ENCODE measurements around the gene OSBPL7.

OSBPL7 gene

DNA sequence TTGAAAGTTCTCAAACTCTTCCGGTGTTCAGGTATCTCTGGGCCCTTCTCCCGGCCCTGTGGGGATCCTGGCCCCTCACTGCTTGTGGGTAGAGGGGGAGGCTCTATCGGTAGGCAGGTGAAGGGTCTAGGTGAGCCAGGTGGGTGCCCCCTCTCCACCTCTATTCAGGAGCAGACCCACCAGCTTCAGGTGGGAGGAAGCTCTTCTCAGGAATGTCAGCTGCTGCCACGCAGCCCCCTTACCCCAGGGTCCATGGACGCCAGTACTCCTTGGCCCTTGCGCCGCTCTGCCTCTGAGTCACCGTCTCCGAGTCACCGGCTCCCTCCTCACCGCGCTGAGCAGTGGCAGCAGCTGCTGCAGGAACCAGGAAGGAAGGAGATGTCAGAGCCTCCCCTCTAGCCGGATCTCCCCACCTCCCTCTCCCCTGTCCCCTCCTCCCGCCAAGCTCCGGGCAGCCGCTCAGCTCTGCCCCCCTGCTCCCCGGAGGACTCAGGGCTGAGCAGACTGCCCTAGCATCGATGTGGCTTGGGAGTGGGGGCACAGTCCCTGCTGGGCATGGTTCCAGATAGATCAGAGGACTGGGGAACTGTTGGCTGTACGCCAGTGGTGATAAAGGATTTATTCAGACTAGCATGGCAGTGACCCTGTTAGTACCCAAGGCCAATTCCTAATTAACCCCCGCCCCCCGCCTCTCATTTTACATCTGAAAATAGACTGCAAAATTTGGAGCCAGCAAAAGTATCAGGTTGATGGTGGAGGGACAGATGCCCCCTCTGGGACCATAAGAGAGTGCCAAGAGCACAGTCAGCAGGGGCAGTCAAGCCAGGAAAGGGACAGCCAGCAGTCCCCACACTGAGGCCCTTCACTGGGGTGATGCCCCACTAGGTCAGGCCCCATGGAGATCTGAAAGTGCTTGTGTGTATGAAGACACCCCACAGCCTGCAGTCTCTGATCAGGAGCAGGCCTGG lies at the start of gene OSBPL7:
Gene OSBPL7 (minus strand): TSS at position 371 of the 968 bp plus-strand sequence. CDS start 1,516 bp downstream, outside the sequence.
- peak within 1 kb of the TSS in 18 of 21 experiments; percentile 17 to 83 (median 63) for H3K27ac ChIP-seq

GRCh38 chr17:47871048-47871447 lies 49.5 kb upstream of the OSBPL7 start:
- Histone ChIP-seq H3K27ac (no peak overlapping the region), H3K4me3 (no peak overlapping the region)

More for the DNA sequence above, at the start of gene OSBPL7:
- H3K4me3 ChIP-seq, result peak within 1 kb of the TSS; percentile 33 to 52 (median 50)

GRCh38 chr17:47870056-47870455 lies 48.5 kb upstream of the OSBPL7 start:
- Histone ChIP-seq H3K4me3 (no peak overlapping the region), H3K27ac (no peak overlapping the region)

DNA sequence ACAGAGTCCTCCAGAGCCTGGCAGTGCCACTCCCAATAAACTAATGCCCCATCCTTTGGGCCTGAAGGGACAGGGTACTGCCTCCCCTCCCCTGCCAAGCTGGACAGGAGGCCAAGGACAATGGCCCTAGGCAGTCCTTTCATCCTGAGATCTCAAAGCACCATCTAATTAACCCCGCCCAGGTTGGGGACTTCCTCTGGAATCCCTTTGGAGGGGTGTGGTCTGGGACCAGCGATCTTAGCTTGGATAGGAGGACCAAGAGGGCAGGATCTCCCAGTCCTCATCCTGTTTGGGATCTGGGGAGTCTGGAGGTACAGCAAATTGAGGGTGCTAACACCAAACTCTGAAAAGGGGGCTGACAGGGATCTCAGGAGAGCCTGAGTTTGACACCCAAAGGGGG lies 47.5 kb upstream of the OSBPL7 start:
- H3K4me3 ChIP-seq, result no peak overlapping the region
- no peak overlapping the region for H3K27ac ChIP-seq

GRCh38 chr17:47867813-47868533 lies 46.4 kb upstream of the OSBPL7 start:
- no peak overlapping the region for H3K27ac ChIP-seq

GRCh38 chr17:47866941-47867340 lies 45.3 kb upstream of the OSBPL7 start:
- Histone ChIP-seq H3K4me3 (no peak overlapping the region), H3K27ac (peak overlapping the region in 1 of 21 experiments; percentile 17)

More at GRCh38 chr17:47867813-47868533, 46.4 kb upstream of the OSBPL7 start:
- H3K4me3 ChIP-seq, result no peak overlapping the region

DNA sequence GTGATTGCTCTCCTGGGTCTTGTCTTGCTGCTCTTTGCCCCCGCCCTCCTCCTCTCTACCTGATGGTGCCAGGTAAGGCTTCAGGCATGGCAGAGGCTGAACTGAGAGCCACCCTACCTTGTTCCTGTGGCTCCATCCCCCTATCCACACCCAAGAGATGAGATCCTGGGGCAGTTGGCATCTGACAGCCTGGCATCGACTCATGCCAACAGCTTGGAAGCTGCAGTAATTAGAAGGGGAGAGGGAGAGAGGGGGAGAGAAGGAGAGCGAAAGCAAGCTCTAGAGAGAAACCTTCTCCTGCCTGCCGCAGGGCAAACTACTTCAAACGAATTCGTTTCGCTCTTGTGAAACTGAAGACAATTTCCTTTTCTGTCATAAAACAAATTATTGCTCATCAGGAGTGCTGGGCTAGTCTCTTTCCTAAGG lies 43.2 kb upstream of the OSBPL7 start:
- H3K4me3 ChIP-seq, result no peak overlapping the region
- no peak overlapping the region for H3K27ac ChIP-seq

DNA sequence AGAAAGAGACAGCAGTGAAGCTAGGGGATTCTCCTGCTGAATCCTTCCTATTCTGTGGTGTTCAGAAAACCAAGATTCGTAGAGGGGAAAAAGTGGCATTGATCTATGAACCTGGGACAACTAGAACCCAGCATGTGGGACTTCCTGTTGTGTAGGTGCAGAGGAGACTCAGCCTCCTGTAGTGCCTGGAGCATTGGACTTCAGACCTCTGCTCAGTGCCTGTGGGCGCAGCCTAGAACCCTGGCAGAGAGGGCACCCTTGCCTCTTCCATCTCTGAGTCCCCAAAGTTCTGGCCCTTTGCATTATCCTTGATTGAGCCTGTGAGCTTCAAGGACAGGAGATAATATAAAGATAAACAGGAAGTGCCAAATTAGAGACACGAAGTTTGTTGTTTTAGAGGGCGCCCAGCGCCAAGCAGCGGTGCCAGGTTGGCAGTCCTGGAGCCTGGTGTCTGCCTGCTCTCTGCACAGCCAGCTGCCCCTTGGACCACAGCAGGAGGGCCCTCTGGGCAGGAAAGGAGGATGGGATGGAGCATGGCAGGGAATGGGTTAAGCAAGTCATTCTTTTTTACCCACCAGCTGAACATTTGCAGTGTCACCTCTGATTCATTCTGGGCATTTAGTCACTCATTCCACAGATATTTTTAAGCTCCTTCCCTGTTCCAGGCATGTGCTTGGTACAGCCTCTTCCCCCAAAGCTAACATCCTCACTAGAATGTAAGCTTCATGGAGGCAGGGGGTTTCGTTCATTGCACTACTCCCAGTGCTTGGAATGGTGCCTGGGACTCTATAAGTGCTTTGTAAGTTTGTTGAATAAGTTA lies 41.2 kb upstream of the OSBPL7 start:
- Histone ChIP-seq H3K4me3 (no peak overlapping the region), H3K27ac (no peak overlapping the region)

DNA sequence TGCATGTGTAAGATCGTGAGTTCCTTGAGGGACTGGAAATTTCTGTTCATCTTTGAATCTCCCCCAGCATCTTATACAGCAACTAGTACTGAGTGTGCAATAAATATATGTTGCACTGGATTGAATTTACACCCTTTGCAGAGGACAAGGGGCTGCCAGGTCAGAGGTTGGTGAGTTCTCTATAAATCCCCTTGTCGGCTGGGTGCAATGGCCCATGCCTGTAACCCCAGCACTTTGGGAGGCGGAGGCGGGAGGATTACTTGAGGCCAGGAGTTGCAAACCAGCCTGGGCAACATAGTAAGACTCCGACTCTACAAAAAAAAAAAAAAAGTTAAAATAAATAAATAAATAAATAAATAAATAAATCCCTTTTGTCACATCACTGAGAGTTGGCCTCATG lies 38.8 kb upstream of the OSBPL7 start:
- H3K27ac ChIP-seq, result no peak overlapping the region
- H3K4me3 ChIP-seq, result no peak overlapping the region

DNA sequence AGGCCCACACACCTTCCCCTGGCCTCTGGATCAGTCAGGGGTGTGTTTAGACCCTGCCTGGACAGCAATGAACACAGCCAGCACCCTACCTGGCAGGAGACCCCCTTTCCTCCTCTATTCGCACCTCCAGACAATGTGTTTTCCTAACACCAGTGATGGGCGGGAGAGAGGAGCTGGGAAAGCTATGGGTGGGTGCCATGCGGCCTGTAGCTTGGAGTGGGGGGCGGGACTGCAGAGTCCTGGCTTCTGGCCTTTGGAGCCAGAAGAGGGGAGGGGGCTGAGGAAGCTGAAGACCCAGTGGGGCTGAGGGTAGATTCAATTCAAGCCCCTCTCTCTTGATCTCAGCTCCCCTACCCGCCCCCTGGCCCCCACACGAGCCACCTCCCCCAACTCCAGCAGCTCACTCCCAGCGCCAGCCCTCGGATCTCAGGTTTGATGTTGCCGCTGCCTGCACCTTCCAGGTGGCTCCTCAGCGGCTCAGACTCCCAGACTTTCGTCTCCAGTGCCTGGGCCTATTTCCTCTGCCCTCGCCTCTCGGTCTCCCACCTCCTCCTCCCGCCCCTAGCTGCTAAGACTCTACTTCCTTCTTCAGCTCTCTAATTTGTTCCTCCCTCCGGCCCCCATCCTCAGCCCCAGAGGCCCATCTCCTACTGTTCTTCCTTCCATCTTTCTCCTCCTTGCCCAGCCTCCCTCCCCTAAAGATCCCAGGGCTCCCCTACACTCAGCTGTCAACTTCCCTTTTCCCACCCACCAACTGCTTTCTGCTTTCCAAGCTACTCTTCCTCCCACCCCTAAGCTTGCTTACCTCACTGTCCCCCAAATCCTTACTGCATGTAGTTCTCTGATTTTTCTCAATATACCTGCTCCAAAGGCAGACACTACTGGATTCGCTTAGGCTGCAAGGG lies 36.2 kb upstream of the OSBPL7 start:
- no peak overlapping the region for H3K4me3 ChIP-seq
- H3K27ac ChIP-seq, result no peak overlapping the region

DNA sequence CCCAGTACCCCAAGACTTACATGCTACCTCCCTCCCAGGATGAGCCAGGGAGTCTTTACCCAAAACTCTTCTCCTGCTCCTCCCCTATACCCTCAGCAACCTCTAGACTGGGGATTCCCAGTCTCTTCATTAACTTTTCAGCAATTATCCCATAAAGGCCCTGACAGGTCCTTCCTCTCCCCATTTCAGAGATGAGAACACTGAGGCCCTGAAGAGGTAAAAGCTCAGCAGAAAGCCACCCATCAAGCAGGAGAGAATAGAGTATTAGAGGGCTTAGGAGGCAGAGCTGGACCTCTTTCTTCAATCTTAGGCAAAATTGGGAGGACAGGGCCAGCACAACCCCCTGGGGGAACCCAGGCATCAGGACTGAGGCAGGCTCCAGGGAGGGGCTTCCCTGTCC lies 35.2 kb upstream of the OSBPL7 start:
- no peak overlapping the region for H3K27ac ChIP-seq
- H3K4me3 ChIP-seq, result no peak overlapping the region

- H3K4me3 ChIP-seq, result no peak overlapping the region
- H3K27ac ChIP-seq, result no peak overlapping the region
Measured at GRCh38 chr17:47855737-47856136, 34.1 kb upstream of the OSBPL7 start.

GRCh38 chr17:47853616-47854015 lies 32.0 kb upstream of the OSBPL7 start:
- H3K27ac ChIP-seq, result no peak overlapping the region
- no peak overlapping the region for H3K4me3 ChIP-seq

- no peak overlapping the region for H3K4me3 ChIP-seq
- no peak overlapping the region for H3K27ac ChIP-seq
Measured at GRCh38 chr17:47852113-47852949, 30.7 kb upstream of the OSBPL7 start.

GRCh38 chr17:47851764-47852112 lies 30.1 kb upstream of the OSBPL7 start:
- Histone ChIP-seq H3K4me3 (no peak overlapping the region), H3K27ac (no peak overlapping the region)

DNA sequence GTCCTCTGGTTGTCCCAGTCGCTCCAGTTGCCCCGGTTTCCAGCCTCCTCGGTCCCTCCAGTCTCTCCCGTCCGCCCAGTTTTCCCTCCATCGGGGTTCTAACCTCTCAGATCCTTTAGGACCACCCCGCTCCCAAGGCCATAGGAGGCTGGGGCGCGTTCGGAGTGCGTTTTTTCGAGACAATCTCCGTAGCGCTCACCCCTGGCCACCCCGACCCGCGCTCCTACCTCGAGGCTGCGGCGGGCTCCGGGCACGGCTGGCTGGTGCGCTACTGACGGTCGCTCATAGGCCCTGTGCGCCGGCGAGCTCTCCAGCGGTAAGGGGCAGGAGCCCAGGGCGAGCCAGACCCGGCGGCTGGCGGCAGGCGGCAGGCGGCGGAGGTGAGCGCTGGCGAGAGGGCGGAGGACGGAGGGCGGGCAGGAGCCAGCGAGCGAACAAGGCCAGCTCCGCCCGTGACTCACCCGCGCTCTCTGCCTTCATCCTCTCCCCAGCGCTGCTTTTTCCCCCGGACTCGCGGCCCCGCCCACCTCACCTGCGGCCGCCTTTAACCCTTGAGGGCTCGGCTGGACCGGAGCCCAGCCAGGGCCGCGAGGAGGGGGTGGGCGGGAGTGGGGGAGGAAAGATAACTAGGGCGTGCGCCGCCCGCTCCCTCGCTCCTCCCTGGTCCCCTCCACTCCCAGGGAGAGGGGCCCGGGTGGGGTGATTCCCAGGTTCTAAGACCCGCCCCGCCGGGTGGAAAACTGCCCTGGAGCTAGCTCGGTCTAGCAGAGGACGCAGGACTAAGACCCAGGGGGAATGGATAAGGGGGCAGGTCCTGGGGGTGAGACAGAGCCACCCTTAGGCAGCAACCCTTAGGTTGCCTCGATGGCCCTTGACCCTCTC lies 29.3 kb upstream of the OSBPL7 start, which contains the start of gene SP6:
Gene SP6 (minus strand): TSS at position 472 of the 882 bp plus-strand sequence. CDS start 2,734 bp downstream, outside the sequence.
- peak within 1 kb of the TSS in 14 of 21 experiments; percentile 1 to 80 (median 56) for H3K27ac ChIP-seq
- H3K4me3 ChIP-seq, result peak within 1 kb of the TSS; percentile 8 to 46 (median 35)

DNA sequence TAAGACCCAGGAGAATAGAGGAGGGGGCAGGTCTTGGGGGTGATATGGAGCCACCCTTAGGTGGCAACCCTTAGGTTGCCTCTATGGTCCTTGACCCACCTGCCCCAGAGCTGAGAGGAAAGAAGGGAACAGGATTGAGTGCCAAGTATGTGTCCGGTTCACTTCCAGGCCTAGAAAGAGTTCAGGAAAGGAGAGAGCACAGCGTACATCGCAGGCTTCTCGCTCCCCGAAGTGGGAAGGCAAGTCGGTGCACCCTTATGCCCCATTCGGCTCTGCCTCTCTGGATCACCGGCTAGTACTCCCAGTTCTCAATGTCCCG lies 28.7 kb upstream of the OSBPL7 start:
- Histone ChIP-seq H3K4me3 (peak overlapping the region; percentile 8 to 46 (median 35)), H3K27ac (peak overlapping the region in 12 of 21 experiments; percentile 1 to 80 (median 55))
